DMS53 (cell line): ENCODE results near the gene ELF1.

ENCODE experiments used
- DNase-seq: peaks from one replicate; lab custom pipeline; 2025; lab: John Stamatoyannopoulos, UW

Gene ELF1

GRCh38 chr13:41006978-41007743, 12.0 kb downstream of the ELF1 start:
- no peak for DNase-seq

GRCh38 chr13:41006306-41006705, 12.8 kb downstream of the ELF1 start:
- no peak for DNase-seq

GRCh38 chr13:41005704-41006103, 13.4 kb downstream of the ELF1 start:
- DNase-seq: no peak

GRCh38 chr13:41004875-41005693, 14.0 kb downstream of the ELF1 start:
- DNase-seq: peak; percentile 21

GRCh38 chr13:41002606-41003005, 16.5 kb downstream of the ELF1 start:
- no peak for DNase-seq

GRCh38 chr13:41001695-41002094, 17.4 kb downstream of the ELF1 start:
- DNase-seq: no peak

GRCh38 chr13:40999416-40999815, 19.7 kb downstream of the ELF1 start:
- DNase-seq: no peak

GRCh38 chr13:40996426-40997092, 22.6 kb downstream of the ELF1 start:
- DNase-seq: no peak

GRCh38 chr13:40995997-40996396, 23.1 kb downstream of the ELF1 start:
- no peak for DNase-seq

- peak; percentile 21 for DNase-seq
These were observed 24.4 kb downstream of the ELF1 start for GRCh38 chr13:40994581-40995230.

GRCh38 chr13:40993987-40994386, 25.1 kb downstream of the ELF1 start:
- peak; percentile 96 for DNase-seq

- DNase-seq: peak; percentile 88
These were observed 26.2 kb downstream of the ELF1 start for GRCh38 chr13:40992678-40993518.

- no peak for DNase-seq
These were observed 31.4 kb downstream of the ELF1 start for GRCh38 chr13:40987606-40988280.

GRCh38 chr13:40986101-40986856, 32.8 kb downstream of the ELF1 start:
- DNase-seq: peak; percentile 84

- no peak for DNase-seq
These were observed 33.6 kb downstream of the ELF1 start for GRCh38 chr13:40985381-40986100.

- peak; percentile 9 for DNase-seq
These were observed 34.3 kb downstream of the ELF1 start for GRCh38 chr13:40984668-40985366.

- no peak for DNase-seq
These were observed 35.1 kb downstream of the ELF1 start for GRCh38 chr13:40983725-40984667.
